HepG2 (cell line): ENCODE measurements around the gene SLC11A1. TPM values are rescaled to one million over a fixed set of nuclear protein-coding genes. Genes with fewer than 3 reads are reported as not detected.

Experiments
- CHD4 ChIP-seq: fragments of 200-600 bp; sonication (generic); IDR thresholded peaks from 2 replicates; pipeline ENCODE4 v1.7.0; 2017; ENCODE audit warnings: mild to moderate bottlenecking, low read length, borderline replicate concordance
- GATAD2A ChIP-seq: IDR thresholded peaks from 2 replicates; pipeline ENCODE4 v1.6.1; 2016
- GTF2F1 ChIP-seq: fragments of 150-350 bp; IDR thresholded peaks from 2 replicates; pipeline ENCODE4 v1.6.1; 2014; ENCODE audit warnings: low read length
- SRY ChIP-seq: sonication (generic); formaldehyde crosslinking; IDR thresholded peaks from 2 replicates; pipeline ENCODE4 v1.8.0; 2022; ENCODE audit warnings: mild to moderate bottlenecking, missing genetic modification reagents
- STAG1 ChIP-seq: sonication (generic); formaldehyde crosslinking; IDR thresholded peaks from 2 replicates; pipeline ENCODE4 v1.4.0; 2020; ENCODE audit warnings: missing genetic modification reagents
- TARDBP ChIP-seq: sonication (generic); formaldehyde crosslinking; IDR thresholded peaks from 2 replicates; pipeline ENCODE4 v1.8.0; 2022; ENCODE audit warnings: mild to moderate bottlenecking, missing genetic modification reagents
- ZFYVE20 ChIP-seq: sonication (generic); formaldehyde crosslinking; IDR thresholded peaks from 2 replicates; pipeline ENCODE4 v1.8.0; 2023; ENCODE audit warnings: low read depth, mild to moderate bottlenecking, moderate library complexity, missing genetic modification reagents, borderline replicate concordance
- ZNF292 ChIP-seq: sonication (generic); formaldehyde crosslinking; IDR thresholded peaks from 2 replicates; pipeline ENCODE4 v1.8.1; 2022; ENCODE audit warnings: mild to moderate bottlenecking, low read depth, missing genetic modification reagents, borderline replicate concordance
- ZNF556 ChIP-seq: sonication (generic); formaldehyde crosslinking; IDR thresholded peaks from 2 replicates; pipeline ENCODE4 v1.4.0; 2020; ENCODE audit warnings: mild to moderate bottlenecking, missing genetic modification reagents, borderline replicate concordance
- ZNF788 ChIP-seq: sonication (generic); formaldehyde crosslinking; IDR thresholded peaks from 2 replicates; pipeline ENCODE4 v1.5.0; 2020; ENCODE audit warnings: mild to moderate bottlenecking, missing genetic modification reagents, borderline replicate concordance
- polyA plus RNA-seq, 8 experiments: library from polyadenylated mRNA; depleted of rRNA in 3 of 8; stranded (reverse) in 7 of 8; unstranded in 1 of 8; fragments of >200 nt; fragmentation: Illumina TruSeq in 4 of 8; extraction: Trizol in 4 of 8; gene quantifications; 2 replicates each; pipeline versions ENCODE4 v1.2.1 to v1.2.3, GENCODE V29; 2011 to 2016; ENCODE audit warnings: low read depth in 4 of 8, missing spikeins in 1 of 8, mixed read lengths in 1 of 8; ENCODE audit not compliant: insufficient read depth in 1 of 8
- total RNA-seq, 5 experiments: library from RNA; depleted of rRNA; stranded (reverse); fragments of >200 nt; fragmentation: Illumina TruSeq; extraction: Trizol; gene quantifications; 2 replicates each; pipeline ENCODE4 v1.2.3, GENCODE V29; 2016; ENCODE audit warnings: low read depth in 1 of 5
- TF ChIP-seq, protein P1 (sequence below): sonication (generic); formaldehyde crosslinking; IDR thresholded peaks from 2 replicates; pipeline ENCODE4 v1.8.0; 2022; ENCODE audit warnings: mild to moderate bottlenecking, missing genetic modification reagents, borderline replicate concordance
- TF ChIP-seq, protein P2 (sequence below): sonication (generic); formaldehyde crosslinking; IDR thresholded peaks from 2 replicates; pipeline ENCODE4 v1.8.0; 2022; ENCODE audit warnings: mild to moderate bottlenecking, missing genetic modification reagents; ENCODE audit not compliant: insufficient replicate concordance
- TF ChIP-seq, protein P3 (sequence below): sonication (generic); formaldehyde crosslinking; IDR thresholded peaks from 2 replicates; pipeline ENCODE4 v1.8.1; 2023; ENCODE audit warnings: mild to moderate bottlenecking, missing genetic modification reagents
- TF ChIP-seq, protein P4 (sequence below): sonication (generic); formaldehyde crosslinking; IDR thresholded peaks from 2 replicates; pipeline ENCODE4 v1.5.0; 2020; ENCODE audit warnings: missing genetic modification reagents
- TF ChIP-seq, protein P5 (sequence below): sonication (generic); formaldehyde crosslinking; conservative IDR thresholded peaks from 2 replicates; pipeline ENCODE4 v1.8.0; 2022; ENCODE audit warnings: mild to moderate bottlenecking, moderate library complexity, missing genetic modification reagents
- TF ChIP-seq, protein P6 (sequence below): sonication (generic); formaldehyde crosslinking; IDR thresholded peaks from 2 replicates; pipeline ENCODE4 v1.4.0; 2020; ENCODE audit warnings: mild to moderate bottlenecking, missing genetic modification reagents
- TF ChIP-seq, protein P7 (sequence below): sonication (generic); formaldehyde crosslinking; IDR thresholded peaks from 2 replicates; pipeline ENCODE4 v1.4.0; 2020; ENCODE audit warnings: missing genetic modification reagents, borderline replicate concordance

SLC11A1 gene
- total and polyA plus RNA-seq, 2 of the 13 experiments (the other 11 are each of a cell fraction or from before 2014, with no cell fraction given): 0.33 to 2.3 TPM

DNA sequence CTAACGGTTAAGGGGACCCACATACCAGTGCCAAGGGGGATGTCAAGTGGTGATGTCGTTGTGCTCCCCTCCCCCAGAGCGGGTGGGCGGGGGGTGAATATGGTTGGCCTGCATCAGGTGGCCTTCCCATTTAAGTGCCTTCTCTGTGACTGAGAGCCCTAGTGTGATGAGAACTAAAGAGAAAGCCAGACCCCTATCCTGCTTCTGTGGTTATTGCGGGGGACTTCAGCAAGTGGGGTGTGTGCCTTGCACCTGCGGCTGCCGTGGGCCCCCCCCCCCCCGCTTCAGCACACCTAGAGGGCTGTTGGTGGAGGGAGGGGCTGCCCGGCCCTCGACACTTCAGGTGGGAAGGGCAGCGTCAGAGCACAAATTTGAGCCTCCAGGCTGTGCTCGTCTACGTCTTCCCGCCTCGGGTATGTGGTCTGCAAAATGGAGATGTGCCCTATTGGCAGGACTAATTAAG, 23.7 kb downstream of the SLC11A1 start (continued):
- TF ChIP-seq, protein P1, sequence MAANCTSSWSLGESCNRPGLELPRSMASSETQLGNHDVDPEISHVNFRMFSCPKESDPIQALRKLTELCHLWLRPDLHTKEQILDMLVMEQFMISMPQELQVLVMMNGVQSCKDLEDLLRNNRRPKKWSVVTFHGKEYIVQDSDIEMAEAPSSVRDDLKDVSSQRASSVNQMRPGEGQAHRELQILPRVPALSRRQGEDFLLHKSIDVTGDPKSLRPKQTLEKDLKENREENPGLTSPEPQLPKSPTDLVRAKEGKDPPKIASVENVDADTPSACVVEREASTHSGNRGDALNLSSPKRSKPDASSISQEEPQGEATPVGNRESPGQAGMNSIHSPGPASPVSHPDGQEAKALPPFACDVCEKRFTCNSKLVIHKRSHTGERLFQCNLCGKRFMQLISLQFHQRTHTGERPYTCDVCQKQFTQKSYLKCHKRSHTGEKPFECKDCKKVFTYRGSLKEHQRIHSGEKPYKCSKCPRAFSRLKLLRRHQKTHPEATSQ (CRISPR knock-in tag): 0 out of 2 replicates have a peak, but pooled peaks have one; percentile 39
- TF ChIP-seq STAG1 (CRISPR knock-in tag) (no peak), GTF2F1 (no peak), ZNF788 (CRISPR knock-in tag) (peak; percentile 63; the same call in 1 of the 2 replicates), ZNF292 (no peak), CHD4 (peak; percentile 25; the same call in 1 of the 2 replicates), ZFYVE20 (CRISPR knock-in tag) (no peak), SRY (CRISPR knock-in tag) (peak; percentile 66), TARDBP (CRISPR knock-in tag) (peak; percentile 88), GATAD2A (CRISPR knock-in tag) (no peak), ZNF556 (CRISPR knock-in tag) (0 out of 2 replicates have a peak, but pooled peaks have one; percentile 61)
- TF ChIP-seq, protein P2, sequence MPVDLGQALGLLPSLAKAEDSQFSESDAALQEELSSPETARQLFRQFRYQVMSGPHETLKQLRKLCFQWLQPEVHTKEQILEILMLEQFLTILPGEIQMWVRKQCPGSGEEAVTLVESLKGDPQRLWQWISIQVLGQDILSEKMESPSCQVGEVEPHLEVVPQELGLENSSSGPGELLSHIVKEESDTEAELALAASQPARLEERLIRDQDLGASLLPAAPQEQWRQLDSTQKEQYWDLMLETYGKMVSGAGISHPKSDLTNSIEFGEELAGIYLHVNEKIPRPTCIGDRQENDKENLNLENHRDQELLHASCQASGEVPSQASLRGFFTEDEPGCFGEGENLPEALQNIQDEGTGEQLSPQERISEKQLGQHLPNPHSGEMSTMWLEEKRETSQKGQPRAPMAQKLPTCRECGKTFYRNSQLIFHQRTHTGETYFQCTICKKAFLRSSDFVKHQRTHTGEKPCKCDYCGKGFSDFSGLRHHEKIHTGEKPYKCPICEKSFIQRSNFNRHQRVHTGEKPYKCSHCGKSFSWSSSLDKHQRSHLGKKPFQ: no peak
- TF ChIP-seq, protein P3, sequence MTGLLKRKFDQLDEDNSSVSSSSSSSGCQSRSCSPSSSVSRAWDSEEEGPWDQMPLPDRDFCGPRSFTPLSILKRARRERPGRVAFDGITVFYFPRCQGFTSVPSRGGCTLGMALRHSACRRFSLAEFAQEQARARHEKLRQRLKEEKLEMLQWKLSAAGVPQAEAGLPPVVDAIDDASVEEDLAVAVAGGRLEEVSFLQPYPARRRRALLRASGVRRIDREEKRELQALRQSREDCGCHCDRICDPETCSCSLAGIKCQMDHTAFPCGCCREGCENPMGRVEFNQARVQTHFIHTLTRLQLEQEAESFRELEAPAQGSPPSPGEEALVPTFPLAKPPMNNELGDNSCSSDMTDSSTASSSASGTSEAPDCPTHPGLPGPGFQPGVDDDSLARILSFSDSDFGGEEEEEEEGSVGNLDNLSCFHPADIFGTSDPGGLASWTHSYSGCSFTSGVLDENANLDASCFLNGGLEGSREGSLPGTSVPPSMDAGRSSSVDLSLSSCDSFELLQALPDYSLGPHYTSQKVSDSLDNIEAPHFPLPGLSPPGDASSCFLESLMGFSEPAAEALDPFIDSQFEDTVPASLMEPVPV: peak; percentile 62; the same call in 1 of the 2 replicates
- TF ChIP-seq, protein P4, sequence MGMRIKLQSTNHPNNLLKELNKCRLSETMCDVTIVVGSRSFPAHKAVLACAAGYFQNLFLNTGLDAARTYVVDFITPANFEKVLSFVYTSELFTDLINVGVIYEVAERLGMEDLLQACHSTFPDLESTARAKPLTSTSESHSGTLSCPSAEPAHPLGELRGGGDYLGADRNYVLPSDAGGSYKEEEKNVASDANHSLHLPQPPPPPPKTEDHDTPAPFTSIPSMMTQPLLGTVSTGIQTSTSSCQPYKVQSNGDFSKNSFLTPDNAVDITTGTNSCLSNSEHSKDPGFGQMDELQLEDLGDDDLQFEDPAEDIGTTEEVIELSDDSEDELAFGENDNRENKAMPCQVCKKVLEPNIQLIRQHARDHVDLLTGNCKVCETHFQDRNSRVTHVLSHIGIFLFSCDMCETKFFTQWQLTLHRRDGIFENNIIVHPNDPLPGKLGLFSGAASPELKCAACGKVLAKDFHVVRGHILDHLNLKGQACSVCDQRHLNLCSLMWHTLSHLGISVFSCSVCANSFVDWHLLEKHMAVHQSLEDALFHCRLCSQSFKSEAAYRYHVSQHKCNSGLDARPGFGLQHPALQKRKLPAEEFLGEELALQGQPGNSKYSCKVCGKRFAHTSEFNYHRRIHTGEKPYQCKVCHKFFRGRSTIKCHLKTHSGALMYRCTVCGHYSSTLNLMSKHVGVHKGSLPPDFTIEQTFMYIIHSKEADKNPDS (CRISPR knock-in tag): peak; percentile 69; the same call in 1 of the 2 replicates
- TF ChIP-seq, protein P5, sequence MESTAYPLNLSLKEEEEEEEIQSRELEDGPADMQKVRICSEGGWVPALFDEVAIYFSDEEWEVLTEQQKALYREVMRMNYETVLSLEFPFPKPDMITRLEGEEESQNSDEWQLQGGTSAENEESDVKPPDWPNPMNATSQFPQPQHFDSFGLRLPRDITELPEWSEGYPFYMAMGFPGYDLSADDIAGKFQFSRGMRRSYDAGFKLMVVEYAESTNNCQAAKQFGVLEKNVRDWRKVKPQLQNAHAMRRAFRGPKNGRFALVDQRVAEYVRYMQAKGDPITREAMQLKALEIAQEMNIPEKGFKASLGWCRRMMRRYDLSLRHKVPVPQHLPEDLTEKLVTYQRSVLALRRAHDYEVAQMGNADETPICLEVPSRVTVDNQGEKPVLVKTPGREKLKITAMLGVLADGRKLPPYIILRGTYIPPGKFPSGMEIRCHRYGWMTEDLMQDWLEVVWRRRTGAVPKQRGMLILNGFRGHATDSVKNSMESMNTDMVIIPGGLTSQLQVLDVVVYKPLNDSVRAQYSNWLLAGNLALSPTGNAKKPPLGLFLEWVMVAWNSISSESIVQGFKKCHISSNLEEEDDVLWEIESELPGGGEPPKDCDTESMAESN: no peak
- TF ChIP-seq, protein P6, sequence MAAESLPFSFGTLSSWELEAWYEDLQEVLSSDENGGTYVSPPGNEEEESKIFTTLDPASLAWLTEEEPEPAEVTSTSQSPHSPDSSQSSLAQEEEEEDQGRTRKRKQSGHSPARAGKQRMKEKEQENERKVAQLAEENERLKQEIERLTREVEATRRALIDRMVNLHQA (CRISPR knock-in tag): no peak
- TF ChIP-seq, protein P7, sequence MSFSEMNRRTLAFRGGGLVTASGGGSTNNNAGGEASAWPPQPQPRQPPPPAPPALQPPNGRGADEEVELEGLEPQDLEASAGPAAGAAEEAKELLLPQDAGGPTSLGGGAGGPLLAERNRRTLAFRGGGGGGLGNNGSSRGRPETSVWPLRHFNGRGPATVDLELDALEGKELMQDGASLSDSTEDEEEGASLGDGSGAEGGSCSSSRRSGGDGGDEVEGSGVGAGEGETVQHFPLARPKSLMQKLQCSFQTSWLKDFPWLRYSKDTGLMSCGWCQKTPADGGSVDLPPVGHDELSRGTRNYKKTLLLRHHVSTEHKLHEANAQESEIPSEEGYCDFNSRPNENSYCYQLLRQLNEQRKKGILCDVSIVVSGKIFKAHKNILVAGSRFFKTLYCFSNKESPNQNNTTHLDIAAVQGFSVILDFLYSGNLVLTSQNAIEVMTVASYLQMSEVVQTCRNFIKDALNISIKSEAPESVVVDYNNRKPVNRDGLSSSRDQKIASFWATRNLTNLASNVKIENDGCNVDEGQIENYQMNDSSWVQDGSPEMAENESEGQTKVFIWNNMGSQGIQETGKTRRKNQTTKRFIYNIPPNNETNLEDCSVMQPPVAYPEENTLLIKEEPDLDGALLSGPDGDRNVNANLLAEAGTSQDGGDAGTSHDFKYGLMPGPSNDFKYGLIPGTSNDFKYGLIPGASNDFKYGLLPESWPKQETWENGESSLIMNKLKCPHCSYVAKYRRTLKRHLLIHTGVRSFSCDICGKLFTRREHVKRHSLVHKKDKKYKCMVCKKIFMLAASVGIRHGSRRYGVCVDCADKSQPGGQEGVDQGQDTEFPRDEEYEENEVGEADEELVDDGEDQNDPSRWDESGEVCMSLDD (CRISPR knock-in tag): no peak; the same call in 1 of the 2 replicates
